NCI-H345 (cell line): ENCODE data around the gene NDUFA9.

Experiments
- DNase-seq: peaks from one replicate; lab custom pipeline; 2025; lab: John Stamatoyannopoulos, UW

NDUFA9 gene

GRCh38 chr12:4648501-4649357, at the start of gene NDUFA9, which contains the start of gene AKAP3:
Gene NDUFA9 (plus strand): TSS chr12:4649114. CDS start chr12:4649127, 13 bp downstream.
Gene AKAP3 (minus strand): TSS chr12:4649051. CDS start chr12:4638196, 10,855 bp downstream.
- DNase-seq: peak; percentile 88

DNA sequence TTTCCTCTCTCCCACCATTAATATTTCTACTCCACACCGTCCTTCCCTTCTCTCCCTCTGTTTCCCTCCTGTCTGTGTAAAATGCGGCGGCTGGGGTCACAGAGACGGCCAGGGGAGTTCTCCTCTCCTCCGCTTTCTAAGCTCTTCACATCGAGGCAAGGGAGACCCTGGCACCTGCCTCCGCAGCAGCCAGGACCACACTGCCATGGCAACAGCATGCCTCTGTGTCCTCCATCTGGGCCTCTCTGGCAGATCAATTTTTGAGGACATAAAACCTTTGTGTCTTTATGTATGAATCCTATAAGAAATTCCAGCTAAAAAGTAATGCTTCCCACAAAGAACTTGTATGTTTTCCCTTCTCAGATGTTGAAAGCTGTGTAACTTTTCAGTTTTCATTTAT, 45.5 kb upstream of the NDUFA9 start:
- DNase-seq: no peak

GRCh38 chr12:4603946-4604345, 45.0 kb upstream of the NDUFA9 start:
- no peak for DNase-seq

GRCh38 chr12:4604684-4605193, 44.2 kb upstream of the NDUFA9 start:
- peak; percentile 65 for DNase-seq

GRCh38 chr12:4607056-4607455, 41.9 kb upstream of the NDUFA9 start:
- no peak for DNase-seq

DNA sequence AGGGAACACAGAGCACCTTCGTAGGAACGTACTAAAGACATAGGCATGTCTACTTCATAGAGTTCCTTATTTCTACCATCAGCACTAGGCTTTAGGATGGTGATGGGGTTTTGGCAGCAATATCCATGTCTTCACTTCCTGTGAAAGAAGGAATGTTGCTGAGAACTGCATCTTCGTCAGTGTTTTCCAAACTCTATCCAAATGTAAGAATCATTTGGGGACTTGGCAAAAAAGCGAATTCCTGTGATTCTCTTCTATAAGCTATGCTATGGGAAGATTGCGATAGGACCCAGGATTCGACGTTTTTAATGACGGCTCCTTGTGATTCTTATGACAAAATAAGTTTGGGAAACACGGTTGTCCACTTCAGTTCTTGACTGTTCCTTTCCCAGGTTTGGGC, 39.8 kb upstream of the NDUFA9 start:
- DNase-seq: no peak

- no peak for DNase-seq
Measured at GRCh38 chr12:4610481-4610880, 38.4 kb upstream of the NDUFA9 start.

DNA sequence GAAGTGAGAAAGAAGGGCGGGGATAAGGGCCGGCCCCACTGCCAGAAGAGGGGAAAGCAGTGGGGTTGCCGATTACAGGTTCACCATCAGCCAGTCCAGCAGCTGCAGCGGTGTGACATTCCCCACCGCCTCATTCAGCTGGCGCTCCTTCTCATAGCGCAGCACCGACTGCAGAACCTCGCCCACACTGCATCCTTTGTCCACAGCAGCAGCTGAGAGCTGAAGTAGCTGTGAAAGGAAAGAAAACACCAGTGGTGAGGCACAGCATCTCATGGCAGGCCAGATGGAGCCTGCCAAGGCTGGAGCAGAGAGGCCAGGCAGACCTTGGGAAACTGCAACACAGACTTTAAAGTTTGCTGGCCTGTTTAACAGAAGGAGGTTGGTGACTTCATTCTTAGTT, 33.2 kb upstream of the NDUFA9 start:
- DNase-seq: no peak

- peak; percentile 27 for DNase-seq
Measured at GRCh38 chr12:4621511-4621910, 27.4 kb upstream of the NDUFA9 start.

DNA sequence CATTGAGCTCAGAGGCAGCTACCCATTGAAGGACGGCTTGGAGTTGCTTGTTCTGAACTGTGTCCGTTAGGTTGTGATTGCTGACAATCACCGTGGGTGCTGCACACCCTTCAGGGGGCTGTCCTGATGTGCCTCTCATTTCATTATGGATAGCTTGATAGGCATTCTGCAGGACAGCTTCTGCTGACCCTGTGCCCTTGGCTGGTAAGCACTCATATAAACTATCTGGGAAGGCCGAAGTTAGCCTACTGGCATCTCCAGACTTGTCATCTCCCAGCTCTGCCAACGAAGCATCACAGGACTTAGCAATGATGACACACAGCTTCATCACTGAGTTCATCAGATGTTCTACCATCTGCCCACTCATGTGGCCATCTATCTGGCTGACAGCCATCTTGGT, 22.4 kb upstream of the NDUFA9 start:
- DNase-seq: no peak

DNA sequence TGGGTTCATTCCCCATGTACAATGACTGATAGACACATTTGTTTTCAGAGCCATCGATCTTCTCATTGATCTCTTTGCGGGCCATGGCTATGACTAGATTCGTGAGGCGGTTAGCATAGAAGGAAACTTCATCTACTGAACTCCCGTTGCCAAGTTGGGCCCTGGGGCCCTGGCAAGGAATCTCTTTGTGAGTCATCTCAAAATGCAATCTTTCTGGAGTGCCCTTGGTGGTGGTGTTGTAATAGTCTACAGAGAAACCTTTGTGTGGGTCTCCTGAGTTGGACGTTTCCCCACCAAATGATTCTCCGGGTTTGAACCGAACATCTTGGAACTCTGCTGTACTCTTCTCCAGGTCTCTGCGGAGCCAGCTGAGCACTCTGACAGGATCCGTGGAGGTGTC, 20.5 kb upstream of the NDUFA9 start:
- no peak for DNase-seq

DNA sequence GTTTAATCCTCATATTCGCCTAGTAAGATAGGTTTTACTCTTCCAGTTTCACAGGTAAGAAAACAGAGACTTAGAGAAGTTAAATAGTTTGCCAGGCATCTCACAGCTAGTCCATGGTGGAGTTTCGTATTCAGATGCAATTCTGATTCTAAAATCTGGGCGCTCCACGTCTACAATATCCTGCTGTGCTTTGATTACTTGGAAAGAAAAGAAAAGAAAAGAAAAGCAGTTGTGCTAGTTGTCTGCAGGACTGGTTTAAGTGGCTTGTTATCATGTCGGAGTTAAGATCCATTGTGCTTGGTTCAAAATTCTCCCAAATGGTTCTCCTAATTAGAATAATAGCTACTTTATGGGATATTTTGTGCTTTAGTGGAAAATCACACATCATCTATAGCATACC, 18.7 kb upstream of the NDUFA9 start:
- DNase-seq: no peak

DNA sequence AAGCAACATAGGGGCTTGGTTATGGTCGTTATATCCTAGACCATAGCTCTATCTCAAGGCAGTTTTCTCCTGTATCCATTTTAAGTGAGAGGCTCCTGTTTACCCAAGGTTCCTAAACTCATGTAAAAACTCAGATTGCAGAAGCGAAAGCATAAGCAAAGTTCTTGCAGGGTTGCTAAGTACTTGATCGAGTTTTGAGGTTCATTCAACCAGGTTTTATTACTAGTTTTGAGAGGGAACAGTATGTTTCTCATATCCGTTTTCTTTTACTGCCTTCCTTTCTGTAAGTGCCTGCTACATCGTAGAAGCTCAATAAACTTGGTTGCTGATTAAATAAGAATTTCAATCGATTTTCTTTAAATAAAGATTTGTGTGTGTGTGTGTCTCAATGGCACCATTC, 5.2 kb upstream of the NDUFA9 start:
- no peak for DNase-seq

DNA sequence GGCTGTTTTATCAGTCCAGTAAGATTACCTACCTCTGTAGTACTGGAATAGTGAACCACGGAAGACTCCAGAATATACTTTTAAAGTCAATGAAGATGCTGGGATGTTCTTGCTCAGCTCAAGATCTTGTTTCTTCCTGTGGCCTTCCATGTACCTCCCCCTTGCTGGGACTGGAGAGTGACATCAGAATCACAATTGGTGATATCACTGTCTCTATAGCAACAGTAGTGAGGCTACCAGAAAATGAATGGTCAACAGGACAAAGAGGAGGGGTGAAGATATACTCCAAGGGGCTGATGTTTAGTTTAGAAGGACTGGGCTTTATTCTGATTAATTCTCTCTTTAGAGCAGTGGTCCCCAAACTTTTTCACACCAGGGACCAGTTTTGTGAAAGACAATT, 3.9 kb upstream of the NDUFA9 start:
- DNase-seq: no peak

GRCh38 chr12:4648104-4648500, 812 bp upstream of the NDUFA9 start:
- no peak for DNase-seq

DNA sequence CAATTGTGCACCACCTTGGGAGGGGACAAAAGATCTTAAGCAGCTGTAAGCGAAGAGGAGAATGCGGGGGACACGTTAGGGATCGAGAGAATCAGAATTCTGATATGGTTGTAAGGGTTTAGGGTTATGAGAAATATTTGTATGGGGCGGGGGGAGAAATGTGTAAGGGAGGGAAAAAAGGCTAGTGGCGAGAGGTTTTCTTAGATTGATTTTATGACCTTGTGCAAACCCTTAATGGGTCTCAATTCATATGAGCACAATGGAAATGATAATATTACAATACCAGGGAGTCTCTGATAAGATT, 396 bp downstream of the NDUFA9 start:
- DNase-seq: no peak

DNA sequence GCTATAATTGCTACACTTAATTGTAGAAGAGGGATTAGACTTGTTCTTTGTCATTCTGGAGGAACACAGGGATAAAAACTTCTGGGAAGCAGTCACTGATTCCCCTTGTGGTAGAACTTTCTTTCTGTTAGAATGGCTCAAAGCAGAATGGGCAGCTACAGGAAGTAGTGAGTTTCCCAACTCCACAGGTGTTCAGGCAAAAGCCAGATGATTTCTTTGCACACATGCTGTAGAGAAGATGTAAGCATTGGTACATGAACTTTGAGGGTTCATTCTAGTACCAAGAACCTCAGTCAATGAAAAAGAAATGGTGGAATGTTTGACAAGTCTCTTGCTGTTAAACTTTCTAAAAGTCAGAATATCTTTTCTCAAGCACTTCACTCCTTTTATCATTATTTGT, 4.3 kb downstream of the NDUFA9 start:
- DNase-seq: no peak

- DNase-seq: no peak
Measured at GRCh38 chr12:4653691-4654090, 4.8 kb downstream of the NDUFA9 start.

DNA sequence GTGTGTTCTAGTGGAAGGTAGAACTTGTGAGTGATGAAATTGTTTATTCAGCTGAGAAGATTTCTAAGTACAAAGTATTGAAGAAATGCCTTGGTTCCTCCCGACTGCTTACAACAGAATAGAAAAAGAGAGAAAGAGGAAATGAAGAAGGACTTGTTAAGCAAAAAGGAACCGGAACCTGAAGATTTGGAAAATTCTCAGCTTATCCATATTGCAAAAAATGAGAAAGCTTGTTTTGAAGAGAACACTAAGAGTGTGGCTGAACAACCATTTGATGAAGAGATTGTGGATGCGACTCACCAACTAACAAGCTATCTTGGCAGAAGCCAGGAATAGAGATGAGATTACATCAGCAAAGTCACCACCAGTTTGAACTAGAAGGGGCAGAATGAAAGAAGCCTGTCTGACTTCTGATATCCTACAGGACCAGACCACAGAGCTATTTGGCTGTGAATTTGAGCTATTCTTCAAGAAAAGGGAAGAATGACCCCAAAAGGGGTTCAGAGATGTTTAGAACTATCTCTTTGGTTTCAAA, 15.1 kb downstream of the NDUFA9 start:
- no peak for DNase-seq

DNA sequence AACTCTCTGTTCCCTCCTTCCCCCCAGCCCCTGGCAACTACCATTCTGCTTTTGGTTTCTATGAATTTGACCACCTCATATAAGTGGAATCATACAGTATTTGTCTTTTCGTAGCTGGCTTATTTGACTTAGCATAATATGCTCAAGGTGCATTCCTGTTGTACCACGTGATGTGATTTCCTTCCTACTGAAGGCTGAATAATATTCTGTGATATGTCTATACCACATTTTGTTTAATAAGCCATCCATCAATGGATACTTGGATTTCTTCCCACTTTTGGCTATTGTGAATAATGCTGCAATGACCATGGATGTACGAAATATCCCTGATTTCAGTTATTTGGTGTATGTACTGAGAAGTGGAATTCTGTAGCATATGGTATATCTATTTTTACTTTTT, 16.3 kb downstream of the NDUFA9 start:
- DNase-seq: no peak

DNA sequence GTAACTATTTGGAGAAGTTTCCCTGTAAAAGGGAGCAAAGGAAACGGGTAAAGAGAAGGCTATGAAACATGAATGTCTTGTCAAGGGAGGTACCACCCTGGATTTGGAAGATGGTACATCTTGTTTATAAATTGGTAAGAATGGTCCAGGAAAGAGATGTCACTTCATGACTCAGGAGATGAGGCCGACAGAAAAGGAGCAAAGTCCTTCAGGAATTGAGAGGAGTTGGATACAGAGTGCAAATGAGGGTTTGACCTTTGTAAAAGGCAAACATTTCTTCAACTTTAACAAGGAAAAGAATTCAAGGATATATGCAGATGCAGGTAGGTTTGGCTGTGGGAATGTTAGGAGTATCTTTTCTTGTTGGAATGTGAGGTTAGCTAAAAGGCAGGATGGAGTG, 30.8 kb downstream of the NDUFA9 start:
- DNase-seq: no peak

- no peak for DNase-seq
Measured at GRCh38 chr12:4681732-4682131, 32.8 kb downstream of the NDUFA9 start.

DNA sequence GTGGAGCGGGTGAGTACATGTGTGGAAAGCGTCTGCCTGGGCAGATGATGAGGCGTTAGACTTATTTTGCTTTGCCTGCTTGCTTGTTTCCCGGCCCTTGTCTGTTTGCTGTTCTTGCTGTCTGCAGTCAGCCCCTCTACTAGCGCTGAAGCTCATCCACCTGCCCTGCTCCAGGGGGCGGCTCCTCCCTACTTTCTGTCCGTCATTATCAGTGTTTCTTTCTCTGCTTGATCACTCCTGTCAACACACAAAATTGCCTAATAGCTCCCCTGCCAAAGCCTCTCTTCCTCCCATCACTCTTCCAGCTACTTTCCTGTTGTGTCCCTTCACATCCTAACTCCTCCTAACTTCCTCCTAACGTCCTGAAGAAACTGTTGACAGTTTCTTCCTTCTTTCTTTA, 36.4 kb downstream of the NDUFA9 start:
- no peak for DNase-seq

DNA sequence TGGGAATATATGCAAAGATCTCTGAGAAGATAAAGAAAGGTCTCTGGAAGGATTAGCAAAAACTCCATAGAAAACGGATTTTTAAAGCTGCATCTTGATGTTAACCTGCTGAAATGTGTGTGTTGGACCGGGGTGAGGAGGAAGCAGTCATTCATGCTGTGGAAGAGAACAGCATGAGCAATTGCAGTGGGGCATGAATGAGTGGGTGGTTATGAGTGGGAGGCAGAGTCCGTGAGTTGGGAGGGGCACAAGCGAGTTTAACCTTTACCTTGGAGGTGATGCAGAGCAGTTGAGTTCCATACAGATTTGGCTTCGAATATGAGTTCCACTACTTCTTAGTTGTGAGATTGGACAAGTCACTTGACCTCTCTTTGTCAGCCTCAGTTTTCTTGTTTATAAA, 41.8 kb downstream of the NDUFA9 start:
- no peak for DNase-seq
